GM21528 (cell line): ENCODE results near the gene SERPINA5.
"Not testable (repeated sequence)": the region's sequence is repeated elsewhere in the genome, so short reads cannot be mapped to it uniquely, and the experiment has no call there.

Experiments
- ATAC-seq: cut with Tn5 transposase; IDR thresholded peaks from one replicate; pipeline ENCODE4 v1.9.1; 2021; ENCODE audit warnings: mild to moderate bottlenecking, moderate library complexity; ENCODE audit not compliant: unreplicated experiment, low FRiP score

SERPINA5 gene

GRCh38 chr14:94598816-94599655, 17.8 kb downstream of the SERPINA5 start:
- ATAC-seq: no peak

- ATAC-seq: no peak
These were observed 18.4 kb downstream of the SERPINA5 start for GRCh38 chr14:94599656-94600004.

- ATAC-seq: no peak
These were observed 18.9 kb downstream of the SERPINA5 start for GRCh38 chr14:94600148-94600545.

- ATAC-seq: no peak
These were observed 20.7 kb downstream of the SERPINA5 start for GRCh38 chr14:94601884-94602391.

GRCh38 chr14:94602722-94603121, 21.5 kb downstream of the SERPINA5 start:
- no peak for ATAC-seq

GRCh38 chr14:94605361-94605760, 24.1 kb downstream of the SERPINA5 start:
- ATAC-seq: no peak

GRCh38 chr14:94608966-94609365, 27.7 kb downstream of the SERPINA5 start:
- not testable (repeated sequence) for ATAC-seq

- ATAC-seq: no peak
These were observed 30.0 kb downstream of the SERPINA5 start for GRCh38 chr14:94611179-94611578.

GRCh38 chr14:94612174-94612573, 30.9 kb downstream of the SERPINA5 start, which contains the start of gene SERPINA3:
SERPINA3 (plus strand) TSS chr14:94612391; CDS start chr14:94614442, 2,051 bp downstream.
- ATAC-seq: no peak

- ATAC-seq: no peak
These were observed 31.6 kb downstream of the SERPINA5 start for GRCh38 chr14:94612580-94613554.

GRCh38 chr14:94613720-94614644, 32.8 kb downstream of the SERPINA5 start:
- no peak for ATAC-seq

GRCh38 chr14:94614802-94615201, 33.6 kb downstream of the SERPINA5 start:
- ATAC-seq: no peak

- no peak for ATAC-seq
These were observed 34.0 kb downstream of the SERPINA5 start for GRCh38 chr14:94615254-94615653.

GRCh38 chr14:94615823-94616570, 34.8 kb downstream of the SERPINA5 start:
- no peak for ATAC-seq

- no peak for ATAC-seq
These were observed 36.2 kb downstream of the SERPINA5 start for GRCh38 chr14:94617366-94617941.

- ATAC-seq: no peak
These were observed 37.0 kb downstream of the SERPINA5 start for GRCh38 chr14:94617988-94618822.

- no peak for ATAC-seq
These were observed 38.1 kb downstream of the SERPINA5 start for GRCh38 chr14:94619297-94619696.

GRCh38 chr14:94620597-94620996, 39.4 kb downstream of the SERPINA5 start:
- no peak for ATAC-seq
